Measurements from ENCODE around the gene DLX3. TPM values are rescaled to one million over a fixed set of nuclear protein-coding genes. Genes with fewer than 3 reads are reported as not detected.
A peak's percentile ranks its signal among the peaks of the same experiment; 100 is the strongest.

Gene DLX3
- total RNA-seq, 1 experiment from 2014 or later = 1.2 TPM

DNA sequence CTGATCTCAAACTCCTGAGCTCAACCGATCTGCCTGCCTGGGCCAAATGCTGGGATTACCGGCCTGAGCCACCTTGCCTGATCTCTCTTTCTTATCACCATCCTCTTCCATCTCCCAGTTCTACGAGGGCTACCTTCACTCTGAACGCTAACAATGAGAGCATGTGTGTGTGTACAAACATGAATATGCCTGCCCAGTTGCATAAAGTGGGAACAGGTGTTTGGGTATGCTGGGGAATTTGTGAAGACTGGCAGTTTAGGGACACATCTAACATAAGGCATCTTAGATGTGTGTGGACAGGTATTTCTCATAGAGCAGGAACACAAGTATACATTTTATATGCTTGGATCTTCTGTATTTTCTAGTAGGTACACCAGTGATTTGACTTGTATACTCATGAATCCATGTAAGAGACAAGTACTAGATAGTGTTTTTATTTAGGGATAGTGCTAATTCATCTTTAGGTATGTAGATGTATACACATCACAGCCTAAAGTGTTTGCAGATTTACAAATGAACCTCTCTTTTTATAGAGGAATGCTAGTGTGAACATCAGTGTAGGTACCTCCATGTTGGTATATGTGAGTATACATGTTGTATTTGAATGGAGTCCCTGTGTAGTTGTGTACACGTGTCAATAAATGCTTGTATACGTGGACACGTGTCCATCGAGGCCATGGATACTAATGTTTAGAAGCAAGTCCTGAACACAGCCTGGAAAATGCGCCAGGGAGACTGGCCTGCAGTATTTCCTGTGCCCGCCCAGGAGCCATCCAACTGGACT lies 27.2 kb downstream of the DLX3 start:
- Histone ChIP-seq H3K79me2 (ENCODE audit: insufficient read depth, low read length) (no peaks in the 10 kb centered on the region), H2AK5ac (ENCODE audit: insufficient read length, low read length) (no peak overlapping the region), H2BK5ac (ENCODE audit: insufficient read length, low read length) (no peak overlapping the region), H3K4me1 (ENCODE audit: insufficient read depth, low read length) (no peaks in the 10 kb centered on the region), H2BK120ac (ENCODE audit: low read depth, low read length, poor library complexity, severe bottlenecking) (no peak overlapping the region), H3K9me3 (ENCODE audit: control insufficient read depth, low read depth, low read length) (no peaks in the 10 kb centered on the region), H2AFZ (ENCODE audit: low read length) (no peak overlapping the region), H3K9ac (ENCODE audit: extremely low read depth, insufficient read length, low read length) (no peak overlapping the region), H3T11ph (ENCODE audit: low read length) (no peak overlapping the region), H2BK20ac (ENCODE audit: low read depth, low read length, poor library complexity, severe bottlenecking) (no peak overlapping the region), H2BK15ac (ENCODE audit: low read depth, low read length) (no peak overlapping the region), H4K91ac (ENCODE audit: insufficient read length, low read depth, low read length) (no peak overlapping the region), H4K5ac (ENCODE audit: insufficient read length, low read depth, low read length) (no peak overlapping the region), H3K23me2 (ENCODE audit: insufficient read length, low read depth, low read length, poor library complexity, severe bottlenecking) (peaks cover 21% of the 10 kb centered on the region), H3K56ac (ENCODE audit: insufficient read length, low read depth, low read length) (no peak overlapping the region), H3K79me1 (ENCODE audit: insufficient read depth, low read depth, low read length, poor library complexity, severe bottlenecking) (no peaks in the 10 kb centered on the region), H3K27ac (ENCODE audit: insufficient read length, low read depth, low read length) (no peak overlapping the region), H3K14ac (ENCODE audit: insufficient read depth, low read length) (no peak overlapping the region), H2BK12ac (ENCODE audit: insufficient read length, low read depth, low read length) (no peak overlapping the region), H4K8ac (replicated peaks; ENCODE audit: insufficient read length, low read depth, low read length) (no peak overlapping the region), H3K27me3 (ENCODE audit: insufficient read depth, low read length) (peaks cover 92% of the 10 kb centered on the region), H3K4me2 (ENCODE audit: insufficient read depth, insufficient read length, low read length) (peak overlapping the region; percentile 72), H3K23ac (ENCODE audit: insufficient read length, low read depth, low read length) (no peak overlapping the region), H3K4ac (ENCODE audit: low read depth, low read length) (no peak overlapping the region), H3K18ac (ENCODE audit: insufficient read length, low read depth, low read length) (no peak overlapping the region), H4K20me1 (ENCODE audit: control insufficient read depth, insufficient read depth, insufficient read length) (no peaks in the 10 kb centered on the region)
- no peaks in the 10 kb centered on the region; a peak in 2 of 7 replicates for H3K36me3 Mint-ChIP-seq (ENCODE audit: insufficient read depth in 1 of 3, low read depth in 3 of 3)
- H3K9me3 Mint-ChIP-seq = peaks cover 0 to 15% of the 10 kb centered on the region in 2 experiments; a peak in 3 of 5 replicates
- H3K27me3 Mint-ChIP-seq (ENCODE audit: low read depth) = peaks cover 98% of the 10 kb centered on the region
- peaks cover 39 to 59% of the 10 kb centered on the region in 2 experiments for H3K4me1 Mint-ChIP-seq
- TF ChIP-seq, protein P1, sequence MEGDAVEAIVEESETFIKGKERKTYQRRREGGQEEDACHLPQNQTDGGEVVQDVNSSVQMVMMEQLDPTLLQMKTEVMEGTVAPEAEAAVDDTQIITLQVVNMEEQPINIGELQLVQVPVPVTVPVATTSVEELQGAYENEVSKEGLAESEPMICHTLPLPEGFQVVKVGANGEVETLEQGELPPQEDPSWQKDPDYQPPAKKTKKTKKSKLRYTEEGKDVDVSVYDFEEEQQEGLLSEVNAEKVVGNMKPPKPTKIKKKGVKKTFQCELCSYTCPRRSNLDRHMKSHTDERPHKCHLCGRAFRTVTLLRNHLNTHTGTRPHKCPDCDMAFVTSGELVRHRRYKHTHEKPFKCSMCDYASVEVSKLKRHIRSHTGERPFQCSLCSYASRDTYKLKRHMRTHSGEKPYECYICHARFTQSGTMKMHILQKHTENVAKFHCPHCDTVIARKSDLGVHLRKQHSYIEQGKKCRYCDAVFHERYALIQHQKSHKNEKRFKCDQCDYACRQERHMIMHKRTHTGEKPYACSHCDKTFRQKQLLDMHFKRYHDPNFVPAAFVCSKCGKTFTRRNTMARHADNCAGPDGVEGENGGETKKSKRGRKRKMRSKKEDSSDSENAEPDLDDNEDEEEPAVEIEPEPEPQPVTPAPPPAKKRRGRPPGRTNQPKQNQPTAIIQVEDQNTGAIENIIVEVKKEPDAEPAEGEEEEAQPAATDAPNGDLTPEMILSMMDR (conservative IDR thresholded peaks at IDR 0.05) = no peak
- no CpG with 5 or more reads among the region's 10 CpGs for WGBS (ENCODE audit: extremely low coverage, insufficient read length, low lambda C conversion rate)
- peak overlapping the region; percentile 53 to 78 for H3K4me3 Mint-ChIP-seq
- DNase-seq = no peak
- H3K27ac Mint-ChIP-seq = no peak overlapping the region
